GM23248 (cell line): ENCODE results near the gene ARID4B. TPM values are rescaled to one million over a fixed set of nuclear protein-coding genes. Genes with fewer than 3 reads are reported as not detected.
"Not testable (repeated sequence)": the region's sequence is repeated elsewhere in the genome, so short reads cannot be mapped to it uniquely, and the experiment has no call there.

Experiments
- DNase-seq: peaks from one replicate; pipeline ENCODE4 v3.0.0-alpha.2; 2015
- H2AFZ ChIP-seq: fragments of 200-600 bp; sonication (generic); 2 replicates; pipeline ENCODE4 v1.6.1; 2016; ENCODE audit warnings: antibody characterized with exemption
- H3F3A ChIP-seq: fragments of 200-600 bp; sonication (generic); 2 replicates; pipeline ENCODE4 v1.6.1; 2016; ENCODE audit warnings: mild to moderate bottlenecking, antibody characterized with exemption, mixed run types; ENCODE audit not compliant: insufficient read depth
- H3K27ac ChIP-seq: fragments of 200-600 bp; sonication (generic); 2 replicates; pipeline ENCODE4 v1.5.1; 2016; ENCODE audit warnings: mild to moderate bottlenecking
- H3K27me3 ChIP-seq: fragments of 200-600 bp; sonication (generic); replicated peaks from 2 replicates; pipeline ENCODE4 v1.6.1; 2016; ENCODE audit warnings: mild to moderate bottlenecking; ENCODE audit not compliant: insufficient read depth
- H3K36me3 ChIP-seq: fragments of 200-600 bp; sonication (generic); 2 replicates; pipeline ENCODE4 v1.6.1; 2016; ENCODE audit warnings: low read depth, mild to moderate bottlenecking
- H3K4me1 ChIP-seq: fragments of 200-600 bp; sonication (generic); 2 replicates; pipeline ENCODE4 v1.6.1; 2016; ENCODE audit warnings: mild to moderate bottlenecking; ENCODE audit not compliant: insufficient read depth
- H3K4me2 ChIP-seq: fragments of 200-600 bp; sonication (generic); one replicate; pipeline ENCODE4 v1.6.1; 2016; ENCODE audit warnings: mild to moderate bottlenecking; ENCODE audit not compliant: unreplicated experiment
- H3K4me3 ChIP-seq: fragments of 200-600 bp; sonication (generic); 2 replicates; pipeline ENCODE4 v1.5.1; 2016; ENCODE audit warnings: mild to moderate bottlenecking
- H3K79me2 ChIP-seq: fragments of 200-600 bp; sonication (generic); 2 replicates; pipeline ENCODE4 v1.6.1; 2016; ENCODE audit warnings: mild to moderate bottlenecking; ENCODE audit not compliant: insufficient read depth
- H3K9ac ChIP-seq: fragments of 200-600 bp; sonication (generic); 2 replicates; pipeline ENCODE4 v1.6.1; 2016; ENCODE audit warnings: mild to moderate bottlenecking
- H3K9me2 ChIP-seq: fragments of 200-600 bp; sonication (generic); 2 replicates; pipeline ENCODE4 v1.6.1; 2016; ENCODE audit warnings: mixed run types, mild to moderate bottlenecking, moderate library complexity; ENCODE audit not compliant: insufficient read depth
- H3K9me3 ChIP-seq: fragments of 200-600 bp; sonication (generic); one replicate; pipeline ENCODE4 v1.6.1; 2017; ENCODE audit warnings: low read depth
- H4K20me1 ChIP-seq: fragments of 200-600 bp; sonication (generic); 2 replicates; pipeline ENCODE4 v1.6.0; 2016; ENCODE audit not compliant: insufficient read depth
- EZH2 ChIP-seq: fragments of 200-600 bp; sonication (generic); IDR thresholded peaks from 2 replicates; pipeline ENCODE4 v1.6.1; 2018; ENCODE audit warnings: antibody characterized with exemption, mild to moderate bottlenecking; ENCODE audit not compliant: insufficient read depth, poor library complexity, severe bottlenecking
- EZH2phosphoT487 ChIP-seq: fragments of 200-600 bp; sonication (generic); IDR thresholded peaks from 2 replicates; pipeline ENCODE4 v1.6.1; 2018; ENCODE audit warnings: antibody characterized with exemption, moderate library complexity, mild to moderate bottlenecking, low read depth; ENCODE audit not compliant: insufficient read depth
- WGBS, 2 experiments: methylation state at CpG; one replicate each; pipeline ENCODE4 v1.1.6; 2015 to 2017; ENCODE audit warnings: low lambda C conversion rate in 2 of 2, low coverage in 1 of 2; ENCODE audit errors: missing lambda C conversion rate in 2 of 2; 5-methylcytosine and 5-hydroxymethylcytosine counted together
- in situ Hi-C: fragments of 300-500 bp; cut with MboI; formaldehyde crosslinking; loops from 2 replicates; pipeline ENCODE4 v1.15.0; 2020
- polyA plus RNA-seq: library from polyadenylated mRNA; unstranded; fragments of >200 nt; fragmentation: Nextera tagmentation; extraction: Ambion mirVana; gene quantifications from 2 replicates; pipeline ENCODE4 v1.2.1, GENCODE V29; 2016
- total RNA-seq: library from RNA; depleted of rRNA; stranded (reverse); fragments of >200 nt; shearing (Covaris generic); gene quantifications from 2 replicates; pipeline ENCODE4 v1.2.3, GENCODE V29; 2014

Gene ARID4B
- total and polyA plus RNA-seq, 2 experiments from 2014 or later = 17.8 to 25.6 TPM

- Histone ChIP-seq H3K27ac (no peak overlapping the region), H3K9me2 (no peaks in the 10 kb centered on the region), H3K9ac (no peak overlapping the region), H3K27me3 (no peaks in the 10 kb centered on the region), H3F3A (peaks cover 26% of the 10 kb centered on the region), H3K9me3 (no peaks in the 10 kb centered on the region), H3K36me3 (no peaks in the 10 kb centered on the region; the same call in 1 of the 2 replicates), H2AFZ (no peak overlapping the region), H3K4me1 (peaks cover 32% of the 10 kb centered on the region), H3K4me3 (no peak overlapping the region), H4K20me1 (0 out of 2 replicates have a peak, but pooled peaks cover 14% of the 10 kb centered on the region), H3K79me2 (peaks cover 100% of the 10 kb centered on the region), H3K4me2 (no peak overlapping the region)
- in situ Hi-C loops = no loop called here
- no peak for DNase-seq
- WGBS, 2 experiments = 89 to 90% methylated on average over 5 of the region's 5 CpGs
- TF ChIP-seq EZH2phosphoT487 (no peak), EZH2 (no peak)
Observed at GRCh38 chr1:235315173-235315572, 12.8 kb downstream of the ARID4B start.

GRCh38 chr1:235313931-235314678 is 13.9 kb downstream of the ARID4B start:
- 20 to 30% methylated on average over 4 of the region's 4 CpGs for WGBS, 2 experiments
- peak overlapping the region; percentile 40 for H2AFZ ChIP-seq
- H3K27ac ChIP-seq = peak overlapping the region; percentile 62
- H4K20me1 ChIP-seq = 0 out of 2 replicates have a peak, but pooled peaks cover 14% of the 10 kb centered on the region
- DNase-seq = peak; percentile 62
- peaks cover 32% of the 10 kb centered on the region for H3K4me1 ChIP-seq
- peaks cover 26% of the 10 kb centered on the region for H3F3A ChIP-seq
- no peaks in the 10 kb centered on the region for H3K9me3 ChIP-seq
- TF ChIP-seq EZH2 (no peak), EZH2phosphoT487 (no peak)
- H3K4me2 ChIP-seq = peak overlapping the region; percentile 77
- in situ Hi-C loops = no loop called here
- no peaks in the 10 kb centered on the region for H3K27me3 ChIP-seq
- no peaks in the 10 kb centered on the region; the same call in 1 of the 2 replicates for H3K36me3 ChIP-seq
- no peaks in the 10 kb centered on the region for H3K9me2 ChIP-seq
- peaks cover 96% of the 10 kb centered on the region for H3K79me2 ChIP-seq
- peak overlapping the region; percentile 69 for H3K9ac ChIP-seq
- H3K4me3 ChIP-seq = peak overlapping the region; percentile 51

GRCh38 chr1:235313262-235313661 is 14.7 kb downstream of the ARID4B start:
- H3K4me2 ChIP-seq = peak overlapping the region; percentile 77
- WGBS, 2 experiments = 30 to 37% methylated on average over 6 of the region's 6 CpGs
- peak overlapping the region; percentile 69 for H3K9ac ChIP-seq
- DNase-seq = no peak
- TF ChIP-seq EZH2 (no peak), EZH2phosphoT487 (no peak)
- H2AFZ ChIP-seq = peak overlapping the region; percentile 40; the same call in 1 of the 2 replicates
- H3K9me2 ChIP-seq = no peaks in the 10 kb centered on the region
- H3K4me1 ChIP-seq = peaks cover 32% of the 10 kb centered on the region
- no peaks in the 10 kb centered on the region for H3K27me3 ChIP-seq
- 0 out of 2 replicates have a peak, but pooled peaks cover 14% of the 10 kb centered on the region for H4K20me1 ChIP-seq
- H3K79me2 ChIP-seq = peaks cover 93% of the 10 kb centered on the region
- H3K27ac ChIP-seq = peak overlapping the region; percentile 62
- H3F3A ChIP-seq = peaks cover 21% of the 10 kb centered on the region
- in situ Hi-C loops = no loop called here
- peak overlapping the region; percentile 51 for H3K4me3 ChIP-seq
- no peaks in the 10 kb centered on the region for H3K36me3 ChIP-seq
- H3K9me3 ChIP-seq = no peaks in the 10 kb centered on the region

- WGBS, 2 experiments = 89 to 92% methylated on average over 2 to 30 of the region's 32 CpGs
- H3K4me3 ChIP-seq, in situ Hi-C loops, DNase-seq, H3K4me2 ChIP-seq, H3K9me2 ChIP-seq, H3K9me3 ChIP-seq, H3K27me3 ChIP-seq, H3K9ac ChIP-seq, H3K27ac ChIP-seq, H3K36me3 ChIP-seq, H2AFZ ChIP-seq: not testable (repeated sequence)
- Histone ChIP-seq H3K79me2 (peaks cover 93% of the 10 kb centered on the region), H4K20me1 (peaks cover 26% of the 10 kb centered on the region; the same call in 1 of the 2 replicates), H3K4me1 (peaks cover 34% of the 10 kb centered on the region), H3F3A (peaks cover 22% of the 10 kb centered on the region; the same call in 1 of the 2 replicates)
Observed at GRCh38 chr1:235309206-235309605, 18.8 kb downstream of the ARID4B start.
